ENCODE results near the gene ANKRD36. TPM values are rescaled to one million over a fixed set of nuclear protein-coding genes. Genes with fewer than 3 reads are reported as not detected.

ANKRD36 gene
- total and polyA plus RNA-seq, 9 of the 15 experiments (the other 6 are each of a cell fraction or from before 2014, with no cell fraction given) = 8.0 to 29.1 (median 15.4) TPM

- H2AFZ ChIP-seq (ENCODE audit: low read depth, low read length) = no peak overlapping the region
- no peaks in the 10 kb centered on the region for H3K9me3 ChIP-seq (replicated peaks; ENCODE audit: control insufficient read depth, insufficient read depth, low read depth, low read length)
- H3K36me3 ChIP-seq (ENCODE audit: control insufficient read depth, insufficient read depth, low read length) = peaks cover 14% of the 10 kb centered on the region; the same call in 2 of the 3 replicates
- in situ Hi-C loops (cut with MboI) (loop anchor here (10.0 kb wide), 1 partner anchor 1326 kb away; no protein-coding TSS in a partner anchor), intact Hi-C loops (cut with micrococcal nuclease) (no loop called here)
- no peak overlapping the region for H3K4me2 ChIP-seq (ENCODE audit: insufficient read depth, low read length)
- POLR2A ChIA-PET = no interaction called here
- CTCF ChIA-PET (ENCODE audit: low intra/inter-chr PET ratio) = no interaction called here
- no TSS peak for BruUV-seq (replicated peaks)
- H3K27me3 ChIP-seq (ENCODE audit: control insufficient read depth in 2 of 2, insufficient read depth in 2 of 2, low read length in 2 of 2) = no peaks in the 10 kb centered on the region
- H4K20me1 ChIP-seq (replicated peaks; ENCODE audit: control insufficient read depth, insufficient read depth, low read length) = no peaks in the 10 kb centered on the region
- no peak for ATAC-seq
- TF ChIP-seq ZBTB34 (CRISPR knock-in tag; IDR thresholded peaks at IDR 0.05) = no peak
- TF ChIP-seq HNRNPL (IDR thresholded peaks at IDR 0.05; ENCODE audit: low read depth, low read length) = no peak
- no peak for TF ChIP-seq MNT (conservative IDR thresholded peaks at IDR 0.05)
- no peak for TF ChIP-seq CAMTA2 (CRISPR knock-in tag; conservative IDR thresholded peaks at IDR 0.05)
- no peak for TF ChIP-seq ZNF699 (CRISPR knock-in tag; IDR thresholded peaks at IDR 0.05; ENCODE audit: insufficient replicate concordance)
- TF ChIP-seq ZBTB8A (IDR thresholded peaks at IDR 0.05; ENCODE audit: partially characterized antibody) = no peak
- no peak for TF ChIP-seq ETV1 (tag; conservative IDR thresholded peaks at IDR 0.05; ENCODE audit: low read depth)
- TF ChIP-seq ZNF764 (CRISPR knock-in tag; IDR thresholded peaks at IDR 0.05; ENCODE audit: low read depth) = no peak
- TF ChIP-seq ELK3 (CRISPR knock-in tag; IDR thresholded peaks at IDR 0.05) = no peak
- TF ChIP-seq ZNF644 (tag; IDR thresholded peaks at IDR 0.05; ENCODE audit: low read depth) = no peak
- no peak for TF ChIP-seq SRF (CRISPR knock-in tag; IDR thresholded peaks at IDR 0.05)
- TF ChIP-seq ZNF24 (IDR thresholded peaks at IDR 0.05) = no peak
- TF ChIP-seq PHB2 (IDR thresholded peaks at IDR 0.05; ENCODE audit: low read depth) = no peak
- no peak for TF ChIP-seq CLOCK (CRISPR knock-in tag; IDR thresholded peaks at IDR 0.05; ENCODE audit: borderline replicate concordance)
- TF ChIP-seq SMAD2 (IDR thresholded peaks at IDR 0.05; ENCODE audit: low read depth, low read length) = no peak
- DNase-seq (ENCODE audit: extremely low read depth in 1 of 4, low spot score in 3 of 4) = no peak
- FAIRE-seq = no peak
- H3K27ac ChIP-seq (ENCODE audit: extremely low read depth, low read depth, low read length) = no peak overlapping the region
- H3K9ac ChIP-seq (ENCODE audit: insufficient read depth in 1 of 2, low read depth in 2 of 2, low read length in 2 of 2) = no peak overlapping the region
- H3K4me3 ChIP-seq = no peak overlapping the region
- H3K9me1 ChIP-seq (ENCODE audit: control insufficient read depth, insufficient read depth, low read length) = no peaks in the 10 kb centered on the region
- no peaks in the 10 kb centered on the region for H3K79me2 ChIP-seq (ENCODE audit: control insufficient read depth, insufficient read depth, low read length)
- H3K4me1 ChIP-seq (replicated peaks in 1 of 2; ENCODE audit: control insufficient read depth in 2 of 2, insufficient read depth in 2 of 2, low read length in 2 of 2) = no peaks in the 10 kb centered on the region
- 90% methylated on average over 5 of the region's 5 CpGs for WGBS (ENCODE audit: insufficient coverage, low coverage, missing lambda C conversion rate)
Measured at GRCh38 chr2:97210325-97210724, 97.4 kb downstream of the ANKRD36 start.

Measured in K562 (cell line).